Fibroblast of peridontal ligament (primary cell): ENCODE data around the gene MARK3.
A peak's percentile ranks its signal among the peaks of the same experiment; 100 is the strongest.

ENCODE experiments used
- DNase-seq: peaks from one replicate; pipeline ENCODE4 v3.0.0-alpha.2; 2010; ENCODE audit errors: extremely low read depth

Gene MARK3

DNA sequence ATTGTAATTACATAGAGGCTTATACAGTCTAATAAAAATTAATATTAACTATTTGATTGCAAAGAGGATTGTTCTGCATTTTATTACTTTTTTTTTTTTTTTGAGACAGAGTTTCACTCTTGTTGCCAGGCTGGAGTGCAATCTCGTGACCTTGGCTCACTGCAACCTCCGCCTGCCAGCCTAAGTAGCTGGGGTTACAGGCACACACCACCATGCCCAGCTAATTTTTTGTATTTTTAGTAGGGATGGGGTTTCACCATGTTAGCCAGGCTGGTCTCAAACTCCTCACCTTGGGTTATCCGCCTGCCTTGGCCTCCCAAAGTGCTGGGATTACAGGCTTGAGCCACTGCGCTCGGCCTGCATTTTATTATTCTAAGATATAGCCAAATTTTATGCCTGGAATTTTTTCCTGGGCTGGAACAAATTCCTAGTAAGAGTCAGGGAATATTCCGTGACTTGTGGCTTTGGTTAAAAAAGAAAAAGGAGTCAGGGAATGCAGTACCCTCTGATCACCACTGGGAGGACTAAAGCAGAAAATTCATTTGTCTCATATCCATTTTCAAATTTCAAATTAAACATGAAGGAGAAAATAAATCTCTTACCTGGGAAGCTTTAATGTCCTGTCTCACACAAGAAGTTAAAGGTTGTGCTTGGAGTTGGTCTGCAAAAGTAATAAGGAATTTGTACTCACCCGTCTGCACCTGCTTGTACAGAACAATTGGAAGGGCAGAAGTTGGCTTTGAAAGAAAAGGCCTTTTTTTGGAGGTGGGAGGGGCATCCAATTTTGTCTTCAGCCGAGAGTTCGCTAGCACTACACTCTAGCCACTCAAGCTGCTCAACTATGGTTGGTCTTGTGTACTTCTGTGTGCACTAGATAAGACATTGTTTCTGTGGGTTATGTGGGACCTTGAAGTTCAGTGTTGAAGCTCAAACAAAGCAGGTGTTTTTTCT lies 8.7 kb downstream of the MARK3 start:
- peak; percentile 83 for DNase-seq

GRCh38 chr14:103395244-103395643 lies 10.0 kb downstream of the MARK3 start:
- DNase-seq, result peak; percentile 46

- DNase-seq, result no peak
Measured at GRCh38 chr14:103396463-103396862, 11.2 kb downstream of the MARK3 start.

GRCh38 chr14:103398427-103399195 lies 13.4 kb downstream of the MARK3 start:
- peak; percentile 57 for DNase-seq

GRCh38 chr14:103400537-103400936 lies 15.3 kb downstream of the MARK3 start:
- no peak for DNase-seq

DNA sequence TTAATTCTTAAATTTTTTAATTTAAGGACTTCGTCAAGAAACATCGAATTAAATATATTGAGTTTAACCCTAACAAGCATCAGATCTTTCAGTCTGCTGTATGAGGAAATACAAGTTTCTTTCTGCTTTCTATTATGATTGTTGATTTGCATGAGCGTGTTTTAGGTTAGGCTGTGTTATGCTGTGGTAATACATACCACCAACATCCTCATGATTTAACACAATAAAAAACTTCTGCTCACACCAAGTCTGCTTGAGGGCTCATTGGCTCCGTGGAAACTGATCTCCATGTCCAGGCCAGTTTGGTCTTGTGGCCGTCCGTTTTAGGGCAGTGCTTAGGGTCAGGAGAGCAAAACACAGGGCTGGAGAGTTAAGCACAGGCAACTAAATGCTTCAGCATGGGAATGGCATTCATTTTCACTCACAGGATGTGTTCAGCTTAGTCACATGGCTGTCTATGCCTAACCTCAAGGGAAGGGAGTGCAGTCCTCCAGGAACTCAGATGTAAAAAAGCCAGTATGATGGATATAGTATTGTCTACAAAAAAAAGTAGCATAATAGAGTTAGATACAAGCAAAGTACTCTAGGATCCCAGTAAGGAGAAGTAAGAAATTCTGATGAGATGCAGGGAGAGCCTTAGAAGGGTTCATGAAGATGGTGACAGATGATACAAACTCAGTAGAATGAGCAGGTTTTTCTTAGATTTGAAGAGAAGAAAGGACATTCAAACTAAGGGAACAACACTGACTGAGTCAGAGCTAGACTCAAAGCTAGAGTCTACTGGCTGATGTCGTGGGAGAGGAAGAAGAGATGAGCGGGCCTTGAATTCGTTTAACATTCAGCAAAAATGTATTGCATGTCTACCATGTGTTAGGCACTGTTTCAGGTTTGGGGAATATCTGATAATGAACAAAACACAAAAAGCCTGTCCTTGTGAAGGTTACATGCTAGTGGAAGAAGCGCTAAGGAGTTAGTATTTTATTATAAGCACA lies 16.3 kb downstream of the MARK3 start:
- DNase-seq, result peak; percentile 86

DNA sequence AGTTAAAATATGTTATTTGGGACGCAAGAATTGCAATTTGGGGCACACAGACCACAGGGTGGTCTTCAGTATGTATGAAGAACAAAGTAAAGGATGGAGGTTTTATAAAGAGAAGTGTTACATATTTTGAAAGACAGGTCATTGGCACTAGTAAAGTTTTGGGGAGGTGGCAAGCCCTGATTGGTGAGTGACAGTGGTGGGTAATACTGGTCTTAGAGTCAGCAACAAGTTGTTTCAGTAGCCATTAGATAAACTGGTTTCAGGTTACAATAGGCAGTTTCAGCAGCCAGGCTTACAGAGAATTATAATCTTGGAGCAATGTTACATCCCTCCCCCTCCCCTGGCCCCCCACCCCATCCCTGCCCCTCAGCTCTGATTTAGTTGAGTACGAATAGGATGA lies 17.5 kb downstream of the MARK3 start:
- DNase-seq, result peak; percentile 38

DNA sequence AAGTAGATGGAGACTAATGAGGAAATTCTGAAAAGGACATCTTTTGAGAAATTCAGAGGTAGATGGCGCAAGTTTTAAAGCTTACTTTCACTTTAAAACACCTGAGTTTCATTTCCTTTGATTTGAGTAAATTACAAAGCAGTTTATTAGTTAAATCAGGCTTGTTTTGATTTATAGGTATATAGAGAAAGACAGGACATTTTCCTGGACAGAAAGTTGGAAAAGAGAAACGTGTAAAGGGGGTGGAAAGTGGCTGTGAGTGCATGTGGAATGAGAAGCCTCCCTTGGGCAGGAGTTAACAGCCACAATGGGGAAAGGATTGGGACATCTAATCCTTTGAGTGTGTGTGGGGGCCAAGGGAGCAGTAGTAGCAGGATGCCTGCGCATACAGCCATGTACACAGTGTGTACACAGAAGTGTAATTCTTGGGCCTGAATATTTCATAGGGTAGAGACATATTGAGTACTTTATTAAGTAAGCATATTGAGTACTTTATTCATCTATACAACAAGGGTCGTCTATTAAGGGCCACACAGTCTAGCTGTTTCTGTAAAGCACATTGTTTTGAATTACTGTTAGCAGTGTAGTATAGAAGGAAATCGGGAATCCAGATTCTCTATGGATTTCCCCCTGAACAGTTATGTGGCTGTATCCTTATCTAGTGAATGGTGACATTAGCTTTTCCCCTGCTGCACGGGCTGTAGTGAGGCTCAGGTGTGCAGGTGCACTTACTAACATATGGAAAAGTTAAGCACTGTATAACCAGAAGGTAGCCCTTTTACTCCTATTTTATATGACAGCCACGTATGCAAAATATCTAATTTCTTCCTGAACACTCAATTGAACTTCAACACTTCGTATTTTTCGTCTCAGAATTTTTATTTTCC lies 19.1 kb downstream of the MARK3 start:
- no peak for DNase-seq

DNA sequence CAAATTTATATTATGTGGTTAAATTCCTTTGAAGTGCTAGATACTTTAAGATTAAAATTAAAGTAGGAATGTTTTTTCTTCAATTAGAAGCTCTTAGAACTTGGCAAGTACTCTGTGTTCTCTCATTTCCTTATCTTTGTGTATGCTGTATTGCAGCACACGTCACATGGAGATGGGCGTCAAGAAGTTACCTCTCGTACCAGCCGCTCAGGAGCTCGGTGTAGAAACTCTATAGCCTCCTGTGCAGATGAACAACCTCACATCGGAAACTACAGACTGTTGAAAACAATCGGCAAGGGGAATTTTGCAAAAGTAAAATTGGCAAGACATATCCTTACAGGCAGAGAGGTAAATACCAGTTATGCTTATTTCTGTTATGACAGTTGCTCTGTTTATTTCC lies 19.7 kb downstream of the MARK3 start:
- no peak for DNase-seq

GRCh38 chr14:103408491-103409155 lies 23.4 kb downstream of the MARK3 start:
- no peak for DNase-seq

DNA sequence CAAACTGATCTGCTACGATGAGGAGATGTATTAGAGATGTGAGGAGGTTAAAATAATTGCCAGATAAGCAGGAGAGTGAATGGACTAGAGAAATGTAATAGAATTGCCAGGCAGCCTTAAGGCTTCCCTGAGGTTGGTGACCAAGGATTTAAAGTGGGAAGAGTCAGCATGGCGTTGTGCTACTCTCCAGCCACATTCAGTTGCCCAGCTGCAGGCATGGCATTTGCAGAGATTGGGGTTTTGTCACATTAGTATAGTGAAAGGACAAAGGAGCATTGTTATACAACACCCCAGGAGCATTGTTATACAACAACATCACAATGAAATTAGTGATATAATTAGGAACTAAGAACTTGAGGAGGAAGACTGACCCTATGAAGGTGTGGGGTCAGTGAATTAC lies 31.7 kb downstream of the MARK3 start:
- DNase-seq, result no peak

- DNase-seq, result peak; percentile 73
Measured at GRCh38 chr14:103418481-103418818, 33.2 kb downstream of the MARK3 start.

DNA sequence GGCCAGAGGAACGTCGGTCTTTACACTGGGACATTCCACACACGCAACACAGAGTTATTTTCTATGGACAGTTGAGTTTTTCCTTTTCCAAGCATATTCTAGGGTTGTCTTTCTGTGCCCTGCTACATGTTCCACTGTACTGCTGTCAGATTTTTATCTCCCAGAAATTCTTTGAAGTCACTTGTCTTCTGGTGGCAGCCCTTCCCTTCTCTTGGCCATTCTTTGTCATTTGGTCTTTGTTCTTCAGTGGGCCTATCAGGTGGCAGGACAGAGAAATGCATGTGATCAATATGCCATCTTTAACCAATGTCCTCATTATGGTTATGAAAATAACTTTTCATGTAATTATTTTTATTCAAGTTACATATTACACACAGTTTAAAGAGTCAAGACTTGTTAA lies 36.3 kb downstream of the MARK3 start:
- DNase-seq, result no peak

DNA sequence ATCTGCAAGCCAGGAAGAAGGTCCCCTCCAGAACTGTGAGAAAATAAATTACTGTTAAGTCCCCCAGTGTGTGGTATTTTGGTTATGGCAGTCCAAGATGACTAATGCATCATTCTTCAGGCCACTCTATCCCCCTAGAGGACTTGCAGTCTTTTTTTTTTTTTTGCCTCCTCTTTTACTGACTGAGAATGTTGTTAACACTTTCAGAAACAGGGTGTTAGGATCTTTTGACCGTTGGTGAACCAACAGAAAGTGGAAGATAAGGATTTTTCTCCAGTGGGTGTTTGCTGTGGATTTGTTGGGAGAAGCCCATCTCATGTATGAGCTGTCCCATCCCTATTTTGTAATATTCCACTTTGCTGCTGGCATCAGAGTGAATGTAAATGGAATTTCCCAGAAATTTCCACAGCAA lies 37.8 kb downstream of the MARK3 start:
- peak; percentile 73 for DNase-seq

GRCh38 chr14:103427485-103428443 lies 42.5 kb downstream of the MARK3 start:
- peak; percentile 62 for DNase-seq

DNA sequence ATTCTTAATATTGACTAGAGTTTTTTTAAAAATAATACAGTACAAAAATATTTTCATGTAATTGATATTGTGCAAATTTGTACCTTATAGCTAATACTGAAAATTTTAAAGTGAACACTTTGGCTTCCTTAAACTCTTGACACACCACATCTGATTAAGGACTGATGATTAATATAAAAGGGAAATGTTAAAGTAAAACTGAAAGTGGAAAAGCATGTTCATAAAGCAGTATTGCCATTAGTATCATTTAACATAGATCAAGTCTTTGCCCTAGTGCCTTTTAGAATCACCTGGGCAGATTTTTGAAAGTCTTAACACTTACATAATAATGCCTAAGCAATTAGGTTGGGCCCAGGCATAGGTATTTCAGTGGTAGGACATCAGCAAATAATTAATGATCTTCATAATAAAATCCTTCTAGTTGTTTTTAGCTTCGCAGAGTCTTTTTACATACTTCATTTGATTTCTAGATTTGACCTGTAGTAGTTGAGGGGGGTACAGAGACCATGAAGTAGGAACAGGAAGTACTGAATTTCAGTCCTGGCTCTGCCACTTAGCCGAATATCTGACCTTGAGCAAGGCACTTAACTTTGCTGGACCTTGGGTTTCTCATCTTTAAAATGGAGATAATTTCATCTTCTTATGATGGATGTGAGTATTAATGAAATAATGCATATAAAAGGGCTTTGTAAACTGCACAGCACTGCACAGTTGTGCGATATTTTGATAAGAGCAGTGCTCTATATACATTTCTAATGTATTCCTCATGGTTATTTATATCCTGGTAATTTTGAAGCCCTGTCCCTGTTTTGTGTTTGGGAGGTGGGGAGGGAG lies 43.7 kb downstream of the MARK3 start:
- no peak for DNase-seq

DNA sequence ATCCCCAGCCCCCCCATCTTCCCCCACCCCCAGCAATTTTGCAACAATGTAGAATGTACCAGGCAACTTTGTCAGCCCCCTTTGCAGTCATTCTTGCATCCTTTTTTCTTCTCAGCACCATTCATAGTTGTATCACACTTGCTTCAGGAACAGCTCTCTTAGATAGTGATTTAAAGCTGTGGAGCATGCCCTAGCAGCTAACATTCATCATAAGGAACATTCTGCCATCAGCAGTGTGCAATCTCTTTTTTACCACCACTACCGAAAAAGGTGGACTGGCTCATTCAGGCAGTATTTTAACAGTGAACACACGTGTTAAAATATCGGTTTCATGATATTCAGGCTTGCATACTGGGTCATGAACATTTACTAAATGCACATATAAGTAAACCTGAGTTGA lies 45.1 kb downstream of the MARK3 start:
- DNase-seq, result no peak

- DNase-seq, result no peak
Measured at GRCh38 chr14:103432627-103433026, 47.4 kb downstream of the MARK3 start.
